ENCODE data around the gene PPP1R3F.

The PPP1R3F gene

GRCh38 chrX:49249616-49250015 is 20.0 kb upstream of the PPP1R3F start:
- no peak for DNase-seq

- DNase-seq: no peak
Measured at GRCh38 chrX:49250066-49250465, 19.5 kb upstream of the PPP1R3F start.

- no peak for DNase-seq
Measured at GRCh38 chrX:49250578-49250977, 19.0 kb upstream of the PPP1R3F start.

GRCh38 chrX:49251325-49251724 is 18.3 kb upstream of the PPP1R3F start:
- DNase-seq: no peak

GRCh38 chrX:49254639-49255038 is 15.0 kb upstream of the PPP1R3F start:
- DNase-seq: no peak

GRCh38 chrX:49256268-49256995 is 13.2 kb upstream of the PPP1R3F start:
- DNase-seq: no peak

- no peak for DNase-seq
Measured at GRCh38 chrX:49257074-49257790, 12.4 kb upstream of the PPP1R3F start.

- no peak for DNase-seq
Measured at GRCh38 chrX:49257846-49258748, 11.5 kb upstream of the PPP1R3F start.

GRCh38 chrX:49258749-49259124 is 10.9 kb upstream of the PPP1R3F start:
- no peak for DNase-seq

GRCh38 chrX:49260221-49260985 is 9.2 kb upstream of the PPP1R3F start:
- DNase-seq: no peak

GRCh38 chrX:49262603-49263002 is 7.0 kb upstream of the PPP1R3F start:
- no peak for DNase-seq

GRCh38 chrX:49263631-49264030 is 6.0 kb upstream of the PPP1R3F start:
- DNase-seq: no peak

- DNase-seq: no peak
Measured at GRCh38 chrX:49264460-49264859, 5.1 kb upstream of the PPP1R3F start, which contains the start of gene FOXP3. TSS of gene FOXP3 (minus strand) at chrX:49264710. CDS start at chrX:49258505, 6,205 bp downstream.

- DNase-seq: no peak
Measured at GRCh38 chrX:49266523-49267445, 2.8 kb upstream of the PPP1R3F start.

- no peak for DNase-seq
Measured at GRCh38 chrX:49268702-49269009, 937 bp upstream of the PPP1R3F start.

- DNase-seq: peak; percentile 94
Measured at GRCh38 chrX:49269010-49269766, 405 bp upstream of the PPP1R3F start.

- DNase-seq: no peak
Measured at GRCh38 chrX:49270249-49270921, 792 bp downstream of the PPP1R3F start.

- no peak for DNase-seq
Measured at GRCh38 chrX:49271341-49271740, 1.7 kb downstream of the PPP1R3F start.

GRCh38 chrX:49272421-49272820 is 2.8 kb downstream of the PPP1R3F start:
- DNase-seq: no peak

- no peak for DNase-seq
Measured at GRCh38 chrX:49273181-49273727, 3.7 kb downstream of the PPP1R3F start.

Data from NCI-H510A treated with DMSO at 0.1 percent for 48 hours (cell line).